Trophoblast cell (in vitro differentiated cells and primary cell): Measurements from ENCODE around the gene MPST.
A peak's percentile ranks its signal among the peaks of the same experiment; 100 is the strongest.

Source experiments
- DNase-seq, 2 donors: peaks; one replicate each; pipeline ENCODE4 v3.0.0-alpha.2; 2016
- H2AFZ ChIP-seq: 2 replicates; pipeline ENCODE4 v1.6.1; 2013; ENCODE audit warnings: low read length, moderate library complexity, mild to moderate bottlenecking; ENCODE audit not compliant: insufficient read depth, poor library complexity
- H2AK5ac ChIP-seq: 2 replicates; pipeline ENCODE4 v1.6.1; 2013; ENCODE audit warnings: mild to moderate bottlenecking, low read length
- H2BK120ac ChIP-seq: 2 replicates; pipeline ENCODE4 v1.6.1; 2013; ENCODE audit warnings: low read length, mild to moderate bottlenecking, moderate library complexity; ENCODE audit not compliant: insufficient read depth, poor library complexity
- H2BK12ac ChIP-seq: 2 replicates; pipeline ENCODE4 v1.6.1; 2013; ENCODE audit warnings: mild to moderate bottlenecking, low read length, moderate library complexity
- H2BK5ac ChIP-seq: 2 replicates; pipeline ENCODE4 v1.6.1; 2013; ENCODE audit warnings: low read length, low read depth, moderate library complexity, mild to moderate bottlenecking; ENCODE audit not compliant: poor library complexity
- H3K14ac ChIP-seq: 2 replicates; pipeline ENCODE4 v1.6.1; 2013; ENCODE audit warnings: mild to moderate bottlenecking, low read length
- H3K18ac ChIP-seq: 2 replicates; pipeline ENCODE4 v1.6.1; 2013; ENCODE audit warnings: mild to moderate bottlenecking, low read length
- H3K23ac ChIP-seq: 2 replicates; pipeline ENCODE4 v1.6.1; 2013; ENCODE audit warnings: low read length
- H3K27ac ChIP-seq: 2 replicates; pipeline ENCODE4 v1.5.1; 2013; ENCODE audit warnings: low read depth, mild to moderate bottlenecking, inconsistent platforms, low read length, moderate library complexity
- H3K27me3 ChIP-seq: 2 replicates; pipeline ENCODE4 v1.6.1; 2013; ENCODE audit warnings: inconsistent platforms, mild to moderate bottlenecking, low read length, moderate library complexity; ENCODE audit not compliant: insufficient read depth
- H3K36me3 ChIP-seq, 2 experiments: 1 replicate in 1 of 2; 2 replicates in 1 of 2; pipeline ENCODE4 v1.6.1; 2013; ENCODE audit warnings: low read length in 2 of 2, mild to moderate bottlenecking in 2 of 2, moderate library complexity in 1 of 2; ENCODE audit not compliant: insufficient read depth in 2 of 2, control insufficient read depth in 1 of 2
- H3K4ac ChIP-seq: 2 replicates; pipeline ENCODE4 v1.6.1; 2013; ENCODE audit warnings: low read depth, mild to moderate bottlenecking, low read length, moderate library complexity
- H3K4me1 ChIP-seq, 2 experiments: 1 replicate in 1 of 2; 2 replicates in 1 of 2; pipeline ENCODE4 v1.6.1; 2013; ENCODE audit warnings: low read length in 2 of 2, mild to moderate bottlenecking in 2 of 2, moderate library complexity in 1 of 2; ENCODE audit not compliant: insufficient read depth in 2 of 2, control insufficient read depth in 1 of 2
- H3K4me2 ChIP-seq: 2 replicates; pipeline ENCODE4 v1.6.1; 2013; ENCODE audit warnings: inconsistent platforms, mild to moderate bottlenecking, low read length, moderate library complexity
- H3K4me3 ChIP-seq: 2 replicates; pipeline ENCODE4 v1.5.1; 2013; ENCODE audit warnings: mild to moderate bottlenecking, low read depth, low read length, inconsistent platforms
- H3K79me1 ChIP-seq: one replicate; pipeline ENCODE4 v1.6.1; 2013; ENCODE audit warnings: low read length
- H3K79me2 ChIP-seq: 2 replicates; pipeline ENCODE4 v1.6.1; 2013; ENCODE audit warnings: low read length, mild to moderate bottlenecking; ENCODE audit not compliant: control insufficient read depth, insufficient read depth, poor library complexity
- H3K9ac ChIP-seq: 2 replicates; pipeline ENCODE4 v1.6.1; 2013; ENCODE audit warnings: mild to moderate bottlenecking, low read length
- H3K9me3 ChIP-seq: 2 replicates; pipeline ENCODE4 v1.6.1; 2013; ENCODE audit warnings: low read depth, mild to moderate bottlenecking, control low read depth, inconsistent platforms, low read length; ENCODE audit not compliant: insufficient read depth
- H4K12ac ChIP-seq: 2 replicates; pipeline ENCODE4 v1.6.1; 2013; ENCODE audit warnings: low read depth, mild to moderate bottlenecking, low read length, moderate library complexity
- H4K8ac ChIP-seq: 2 replicates; pipeline ENCODE4 v1.6.1; 2013; ENCODE audit warnings: low read depth, mild to moderate bottlenecking, low read length, moderate library complexity
- H4K91ac ChIP-seq: one replicate; pipeline ENCODE4 v1.6.1; 2013; ENCODE audit warnings: low read depth, mild to moderate bottlenecking, low read length, moderate library complexity
- WGBS: extraction: QIAGEN DNeasy Blood & Tissue Kit; methylation state at CpG from one replicate; pipeline ENCODE4 v1.1.7; 2013; ENCODE audit warnings: missing lambda C conversion rate; ENCODE audit not compliant: insufficient read length, insufficient coverage; ENCODE audit errors: extremely low coverage; 5-methylcytosine and 5-hydroxymethylcytosine counted together

Gene MPST

GRCh38 chr22:37010976-37011375, 8.6 kb upstream of the MPST start:
- Histone ChIP-seq H3K79me1 (no peaks in the 10 kb centered on the region), H3K27me3 (no peaks in the 10 kb centered on the region), H3K9ac (no peak overlapping the region), H3K36me3 (no peaks in the 10 kb centered on the region), H3K27ac (no peak overlapping the region), H3K23ac (no peak overlapping the region), H3K14ac (no peak overlapping the region), H3K9me3 (peaks cover 4% of the 10 kb centered on the region), H4K91ac (no peak overlapping the region), H3K79me2 (no peaks in the 10 kb centered on the region), H3K4me2 (no peak overlapping the region), H3K18ac (no peak overlapping the region), H3K4me1 (peaks cover 0 to 6% of the 10 kb centered on the region in 2 experiments), H4K12ac (no peak overlapping the region), H4K8ac (no peak overlapping the region), H2BK120ac (no peak overlapping the region), H3K4me3 (no peak overlapping the region), H2AFZ (no peak overlapping the region), H2BK12ac (no peak overlapping the region), H2AK5ac (no peak overlapping the region), H3K4ac (no peak overlapping the region), H2BK5ac (no peak overlapping the region)
- WGBS: no CpG with 5 or more reads among the region's 20 CpGs
- DNase-seq: no peak

- no peaks in the 10 kb centered on the region for H3K36me3 ChIP-seq
- H2AFZ ChIP-seq: no peak overlapping the region
- H3K4me2 ChIP-seq: no peak overlapping the region
- H4K8ac ChIP-seq: no peak overlapping the region
- H3K4ac ChIP-seq: no peak overlapping the region
- H3K79me2 ChIP-seq: no peaks in the 10 kb centered on the region
- peaks cover 0 to 6% of the 10 kb centered on the region in 2 experiments for H3K4me1 ChIP-seq
- H3K14ac ChIP-seq: no peak overlapping the region
- H3K27me3 ChIP-seq: no peaks in the 10 kb centered on the region
- no peak overlapping the region for H2AK5ac ChIP-seq
- peaks cover 4% of the 10 kb centered on the region for H3K9me3 ChIP-seq
- H3K79me1 ChIP-seq: no peaks in the 10 kb centered on the region
- H3K9ac ChIP-seq: no peak overlapping the region
- no peak overlapping the region for H4K12ac ChIP-seq
- H3K27ac ChIP-seq: no peak overlapping the region
- no CpG with 5 or more reads among the region's 3 CpGs for WGBS
- no peak overlapping the region for H2BK12ac ChIP-seq
- H3K18ac ChIP-seq: no peak overlapping the region
- H2BK5ac ChIP-seq: no peak overlapping the region
- H2BK120ac ChIP-seq: no peak overlapping the region
- H3K4me3 ChIP-seq: no peak overlapping the region
- no peak overlapping the region for H4K91ac ChIP-seq
- no peak for DNase-seq
- H3K23ac ChIP-seq: no peak overlapping the region
Measured at GRCh38 chr22:37011472-37011871, 8.1 kb upstream of the MPST start.

- no peak for DNase-seq
- Histone ChIP-seq H2BK5ac (no peak overlapping the region), H3K4ac (no peak overlapping the region), H2AK5ac (no peak overlapping the region), H3K14ac (no peak overlapping the region), H3K18ac (no peak overlapping the region), H3K27me3 (no peaks in the 10 kb centered on the region), H3K79me1 (no peaks in the 10 kb centered on the region), H4K12ac (no peak overlapping the region), H4K8ac (no peak overlapping the region), H2AFZ (no peak overlapping the region), H3K9ac (no peak overlapping the region), H4K91ac (no peak overlapping the region), H3K4me3 (peak overlapping the region; percentile 25), H3K23ac (no peak overlapping the region), H3K79me2 (no peaks in the 10 kb centered on the region), H3K4me1 (peaks cover 0 to 6% of the 10 kb centered on the region in 2 experiments), H2BK120ac (no peak overlapping the region), H3K27ac (no peak overlapping the region), H3K4me2 (no peak overlapping the region), H2BK12ac (no peak overlapping the region), H3K9me3 (peaks cover 4% of the 10 kb centered on the region), H3K36me3 (peaks cover under 1 to 6% of the 10 kb centered on the region in 2 experiments)
- WGBS: no CpG with 5 or more reads among the region's 9 CpGs
Measured at GRCh38 chr22:37012262-37012904, 7.2 kb upstream of the MPST start.

- no peak overlapping the region for H3K23ac ChIP-seq
- H3K4me2 ChIP-seq: no peak overlapping the region
- H3K9me3 ChIP-seq: peaks cover 4% of the 10 kb centered on the region
- H3K18ac ChIP-seq: no peak overlapping the region
- H2AFZ ChIP-seq: no peak overlapping the region
- WGBS: no CpG with 5 or more reads among the region's 10 CpGs
- no peaks in the 10 kb centered on the region for H3K27me3 ChIP-seq
- no peak overlapping the region for H2BK5ac ChIP-seq
- H3K79me1 ChIP-seq: no peaks in the 10 kb centered on the region
- H3K27ac ChIP-seq: no peak overlapping the region
- H2BK120ac ChIP-seq: no peak overlapping the region
- H3K9ac ChIP-seq: no peak overlapping the region
- H4K8ac ChIP-seq: no peak overlapping the region
- no peak overlapping the region for H2BK12ac ChIP-seq
- peaks cover 6 to 11% of the 10 kb centered on the region in 2 experiments for H3K36me3 ChIP-seq
- no peak overlapping the region for H4K12ac ChIP-seq
- no peaks in the 10 kb centered on the region for H3K79me2 ChIP-seq
- no peak overlapping the region for H3K14ac ChIP-seq
- no peak for DNase-seq
- H2AK5ac ChIP-seq: no peak overlapping the region
- H3K4me3 ChIP-seq: no peak overlapping the region
- H3K4me1 ChIP-seq: peaks cover under 1 to 7% of the 10 kb centered on the region in 2 experiments
- no peak overlapping the region for H4K91ac ChIP-seq
- no peak overlapping the region for H3K4ac ChIP-seq
Measured at GRCh38 chr22:37012956-37013355, 6.6 kb upstream of the MPST start.
